HepG2 (cell line): Measurements from ENCODE around the gene VPS37D. TPM values are rescaled to one million over a fixed set of nuclear protein-coding genes. Genes with fewer than 3 reads are reported as not detected.

ENCODE experiments used
- CBX1 ChIP-seq: IDR thresholded peaks from one replicate; pipeline ENCODE4 v1.6.1; 2016; ENCODE audit warnings: antibody characterized with exemption, low read depth
- FOSL2 ChIP-seq: sonication (generic); formaldehyde crosslinking; IDR thresholded peaks from 2 replicates; pipeline ENCODE4 v1.4.0; 2020; ENCODE audit warnings: missing genetic modification reagents
- KDM5B ChIP-seq: sonication (generic); formaldehyde crosslinking; IDR thresholded peaks from 2 replicates; pipeline ENCODE4 v1.4.0; 2020; ENCODE audit warnings: missing genetic modification reagents, mild to moderate bottlenecking, borderline replicate concordance
- RORA ChIP-seq: sonication (generic); formaldehyde crosslinking; IDR thresholded peaks from 2 replicates; pipeline ENCODE4 v1.5.0; 2020; ENCODE audit warnings: mild to moderate bottlenecking, missing genetic modification reagents, moderate library complexity
- SOX13 ChIP-seq, 3 experiments: fragments of 450-650 bp in 1 of 3; sonication (generic) in 1 of 3; formaldehyde crosslinking in 1 of 3; IDR thresholded peaks in 2 of 3; conservative IDR thresholded peaks in 1 of 3; 2 replicates each; pipeline versions ENCODE4 v1.5.0 to v1.6.1; 2016 to 2020; ENCODE audit warnings: antibody characterized with exemption in 1 of 3, mild to moderate bottlenecking in 1 of 3, missing compliant biosample characterization in 1 of 3, missing genetic modification reagents in 1 of 3, moderate library complexity in 1 of 3
- TGIF2 ChIP-seq: IDR thresholded peaks from 2 replicates; pipeline ENCODE4 v1.6.1; 2016; ENCODE audit warnings: control low read depth, missing compliant biosample characterization
- polyA plus RNA-seq, 8 experiments: library from polyadenylated mRNA; depleted of rRNA in 3 of 8; stranded (reverse) in 7 of 8; unstranded in 1 of 8; fragments of >200 nt; fragmentation: Illumina TruSeq in 4 of 8; extraction: Trizol in 4 of 8; gene quantifications; 2 replicates each; pipeline versions ENCODE4 v1.2.1 to v1.2.3, GENCODE V29; 2011 to 2016; ENCODE audit warnings: low read depth in 4 of 8, missing spikeins in 1 of 8, mixed read lengths in 1 of 8; ENCODE audit not compliant: insufficient read depth in 1 of 8
- total RNA-seq, 5 experiments: library from RNA; depleted of rRNA; stranded (reverse); fragments of >200 nt; fragmentation: Illumina TruSeq; extraction: Trizol; gene quantifications; 2 replicates each; pipeline ENCODE4 v1.2.3, GENCODE V29; 2016; ENCODE audit warnings: low read depth in 1 of 5
- TF ChIP-seq, protein P1 (sequence below): sonication (generic); formaldehyde crosslinking; IDR thresholded peaks from 2 replicates; pipeline ENCODE4 v1.5.1; 2020; ENCODE audit warnings: mild to moderate bottlenecking, missing genetic modification reagents
- TF ChIP-seq, protein P2 (sequence below): sonication (generic); formaldehyde crosslinking; IDR thresholded peaks from 2 replicates; pipeline ENCODE4 v1.5.1; 2020; ENCODE audit warnings: missing genetic modification reagents, mild to moderate bottlenecking, borderline replicate concordance
- TF ChIP-seq, protein P3 (sequence below), 2 experiments: sonication (generic) in 1 of 2; formaldehyde crosslinking in 1 of 2; IDR thresholded peaks; 2 replicates each; pipeline versions ENCODE4 v1.4.0 to v1.6.1; 2018 to 2020; ENCODE audit warnings: missing genetic modification reagents in 2 of 2, borderline replicate concordance in 1 of 2, low read depth in 1 of 2, mild to moderate bottlenecking in 1 of 2, missing biosample characterization in 1 of 2
- TF ChIP-seq, protein P4 (sequence below): IDR thresholded peaks from 2 replicates; pipeline ENCODE4 v1.6.1; 2012; ENCODE audit warnings: inconsistent platforms
- TF ChIP-seq, protein P5 (sequence below): sonication (generic); formaldehyde crosslinking; IDR thresholded peaks from 2 replicates; pipeline ENCODE4 v1.4.0; 2020; ENCODE audit warnings: mild to moderate bottlenecking, missing genetic modification reagents
- TF ChIP-seq, protein P6 (sequence below): sonication (generic); formaldehyde crosslinking; IDR thresholded peaks from 2 replicates; pipeline ENCODE4 v1.4.0; 2020; ENCODE audit warnings: missing genetic modification reagents

The VPS37D gene
- total and polyA plus RNA-seq, 2 of the 13 experiments (the other 11 are each of a cell fraction or from before 2014, with no cell fraction given) = 3.8 to 6.3 TPM

DNA sequence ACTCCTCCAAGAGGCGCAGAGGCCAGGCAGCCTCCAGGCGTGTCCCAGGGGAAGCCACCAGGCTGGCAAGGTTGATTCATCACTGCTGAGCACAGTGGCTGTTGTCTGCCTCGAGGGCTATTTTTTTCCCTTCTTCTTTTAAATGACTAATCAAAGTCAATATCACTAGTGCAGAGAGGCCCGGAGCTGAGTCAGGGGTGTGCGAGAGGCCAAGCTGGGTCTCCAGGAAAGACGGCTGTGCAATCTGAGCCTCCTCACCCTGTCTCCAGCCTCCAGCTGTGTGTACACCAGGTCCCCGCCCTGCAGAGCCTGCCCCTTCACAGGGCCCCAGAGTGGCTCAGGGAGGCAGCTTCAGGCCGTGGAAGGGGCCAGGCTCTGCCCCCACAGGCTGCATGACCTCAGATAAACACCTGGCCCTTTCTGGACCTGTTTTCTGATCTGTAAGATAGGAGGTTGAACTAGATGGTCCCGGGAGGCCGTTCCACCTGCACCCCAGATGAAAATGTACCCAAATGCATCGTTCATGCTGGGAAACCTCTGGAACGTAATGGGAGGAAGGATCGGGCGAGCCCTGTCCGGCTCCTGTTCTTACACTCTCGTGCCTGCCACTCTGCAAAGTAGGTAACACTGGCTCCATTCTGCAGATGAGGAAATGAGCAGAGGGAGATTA lies 48.2 kb downstream of the VPS37D start (continued):
- TF ChIP-seq, protein P1, sequence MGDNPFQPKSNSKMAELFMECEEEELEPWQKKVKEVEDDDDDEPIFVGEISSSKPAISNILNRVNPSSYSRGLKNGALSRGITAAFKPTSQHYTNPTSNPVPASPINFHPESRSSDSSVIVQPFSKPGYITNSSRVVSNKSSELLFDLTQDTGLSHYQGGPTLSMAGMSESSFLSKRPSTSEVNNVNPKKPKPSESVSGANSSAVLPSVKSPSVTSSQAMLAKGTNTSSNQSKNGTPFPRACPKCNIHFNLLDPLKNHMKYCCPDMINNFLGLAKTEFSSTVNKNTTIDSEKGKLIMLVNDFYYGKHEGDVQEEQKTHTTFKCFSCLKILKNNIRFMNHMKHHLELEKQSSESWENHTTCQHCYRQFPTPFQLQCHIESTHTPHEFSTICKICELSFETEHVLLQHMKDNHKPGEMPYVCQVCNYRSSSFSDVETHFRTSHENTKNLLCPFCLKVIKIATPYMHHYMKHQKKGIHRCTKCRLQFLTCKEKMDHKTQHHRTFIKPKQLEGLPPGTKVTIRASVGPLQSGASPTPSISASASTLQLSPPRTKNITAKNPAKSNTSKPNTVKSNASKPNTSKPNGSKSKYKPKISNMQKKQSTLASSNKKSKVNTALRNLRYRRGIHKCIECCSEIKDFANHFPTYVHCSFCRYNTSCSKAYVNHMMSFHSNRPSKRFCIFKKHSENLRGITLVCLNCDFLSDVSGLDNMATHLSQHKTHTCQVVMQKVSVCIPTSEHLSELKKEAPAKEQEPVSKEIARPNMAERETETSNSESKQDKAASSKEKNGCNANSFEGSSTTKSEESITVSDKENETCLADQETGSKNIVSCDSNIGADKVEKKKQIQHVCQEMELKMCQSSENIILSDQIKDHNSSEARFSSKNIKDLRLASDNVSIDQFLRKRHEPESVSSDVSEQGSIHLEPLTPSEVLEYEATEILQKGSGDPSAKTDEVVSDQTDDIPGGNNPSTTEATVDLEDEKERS = peak; percentile 52; the same call in 1 of the 2 replicates
- TF ChIP-seq, protein P2, sequence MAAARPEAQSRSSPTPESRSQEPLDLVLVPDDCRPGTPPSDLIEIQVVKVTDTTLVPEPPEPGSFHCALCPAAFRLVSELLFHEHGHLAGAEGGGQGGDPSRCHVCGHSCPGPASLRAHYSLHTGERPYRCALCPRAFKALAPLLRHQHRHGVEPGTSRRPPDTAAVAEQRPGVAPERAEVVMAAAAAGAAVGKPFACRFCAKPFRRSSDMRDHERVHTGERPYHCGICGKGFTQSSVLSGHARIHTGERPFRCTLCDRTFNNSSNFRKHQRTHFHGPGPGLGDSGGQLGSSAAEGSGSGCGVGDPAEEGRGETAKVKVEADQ (CRISPR knock-in tag) = no peak
- TF ChIP-seq FOSL2 (CRISPR knock-in tag) (peak; percentile 94), SOX13 (IDR thresholded peaks at IDR 0.05) (no peak), SOX13 (CRISPR knock-in tag; conservative IDR thresholded peaks at IDR 0.05 in 1 of 2, IDR thresholded peaks at IDR 0.05 in 1 of 2) (peak in 1 of 2 experiments; percentile 68; a peak in 2 of 4 replicates), KDM5B (CRISPR knock-in tag) (no peak), TGIF2 (CRISPR knock-in tag) (no peak), CBX1 (no peak), RORA (CRISPR knock-in tag) (no peak)
- TF ChIP-seq, protein P3, sequence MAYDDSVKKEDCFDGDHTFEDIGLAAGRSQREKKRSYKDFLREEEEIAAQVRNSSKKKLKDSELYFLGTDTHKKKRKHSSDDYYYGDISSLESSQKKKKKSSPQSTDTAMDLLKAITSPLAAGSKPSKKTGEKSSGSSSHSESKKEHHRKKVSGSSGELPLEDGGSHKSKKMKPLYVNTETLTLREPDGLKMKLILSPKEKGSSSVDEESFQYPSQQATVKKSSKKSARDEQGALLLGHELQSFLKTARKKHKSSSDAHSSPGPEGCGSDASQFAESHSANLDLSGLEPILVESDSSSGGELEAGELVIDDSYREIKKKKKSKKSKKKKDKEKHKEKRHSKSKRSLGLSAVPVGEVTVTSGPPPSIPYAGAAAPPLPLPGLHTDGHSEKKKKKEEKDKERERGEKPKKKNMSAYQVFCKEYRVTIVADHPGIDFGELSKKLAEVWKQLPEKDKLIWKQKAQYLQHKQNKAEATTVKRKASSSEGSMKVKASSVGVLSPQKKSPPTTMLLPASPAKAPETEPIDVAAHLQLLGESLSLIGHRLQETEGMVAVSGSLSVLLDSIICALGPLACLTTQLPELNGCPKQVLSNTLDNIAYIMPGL (CRISPR knock-in tag; IDR thresholded peaks at IDR 0.05; ENCODE audit: borderline replicate concordance in 1 of 2, low read depth in 1 of 2) = peak in 1 of 2 experiments; percentile 64; a peak in 1 of 4 replicates
- TF ChIP-seq, protein P4, sequence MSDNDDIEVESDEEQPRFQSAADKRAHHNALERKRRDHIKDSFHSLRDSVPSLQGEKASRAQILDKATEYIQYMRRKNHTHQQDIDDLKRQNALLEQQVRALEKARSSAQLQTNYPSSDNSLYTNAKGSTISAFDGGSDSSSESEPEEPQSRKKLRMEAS = peak; percentile 51
- TF ChIP-seq, protein P5, sequence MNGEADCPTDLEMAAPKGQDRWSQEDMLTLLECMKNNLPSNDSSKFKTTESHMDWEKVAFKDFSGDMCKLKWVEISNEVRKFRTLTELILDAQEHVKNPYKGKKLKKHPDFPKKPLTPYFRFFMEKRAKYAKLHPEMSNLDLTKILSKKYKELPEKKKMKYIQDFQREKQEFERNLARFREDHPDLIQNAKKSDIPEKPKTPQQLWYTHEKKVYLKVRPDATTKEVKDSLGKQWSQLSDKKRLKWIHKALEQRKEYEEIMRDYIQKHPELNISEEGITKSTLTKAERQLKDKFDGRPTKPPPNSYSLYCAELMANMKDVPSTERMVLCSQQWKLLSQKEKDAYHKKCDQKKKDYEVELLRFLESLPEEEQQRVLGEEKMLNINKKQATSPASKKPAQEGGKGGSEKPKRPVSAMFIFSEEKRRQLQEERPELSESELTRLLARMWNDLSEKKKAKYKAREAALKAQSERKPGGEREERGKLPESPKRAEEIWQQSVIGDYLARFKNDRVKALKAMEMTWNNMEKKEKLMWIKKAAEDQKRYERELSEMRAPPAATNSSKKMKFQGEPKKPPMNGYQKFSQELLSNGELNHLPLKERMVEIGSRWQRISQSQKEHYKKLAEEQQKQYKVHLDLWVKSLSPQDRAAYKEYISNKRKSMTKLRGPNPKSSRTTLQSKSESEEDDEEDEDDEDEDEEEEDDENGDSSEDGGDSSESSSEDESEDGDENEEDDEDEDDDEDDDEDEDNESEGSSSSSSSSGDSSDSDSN = peak; percentile 69
- TF ChIP-seq, protein P6, sequence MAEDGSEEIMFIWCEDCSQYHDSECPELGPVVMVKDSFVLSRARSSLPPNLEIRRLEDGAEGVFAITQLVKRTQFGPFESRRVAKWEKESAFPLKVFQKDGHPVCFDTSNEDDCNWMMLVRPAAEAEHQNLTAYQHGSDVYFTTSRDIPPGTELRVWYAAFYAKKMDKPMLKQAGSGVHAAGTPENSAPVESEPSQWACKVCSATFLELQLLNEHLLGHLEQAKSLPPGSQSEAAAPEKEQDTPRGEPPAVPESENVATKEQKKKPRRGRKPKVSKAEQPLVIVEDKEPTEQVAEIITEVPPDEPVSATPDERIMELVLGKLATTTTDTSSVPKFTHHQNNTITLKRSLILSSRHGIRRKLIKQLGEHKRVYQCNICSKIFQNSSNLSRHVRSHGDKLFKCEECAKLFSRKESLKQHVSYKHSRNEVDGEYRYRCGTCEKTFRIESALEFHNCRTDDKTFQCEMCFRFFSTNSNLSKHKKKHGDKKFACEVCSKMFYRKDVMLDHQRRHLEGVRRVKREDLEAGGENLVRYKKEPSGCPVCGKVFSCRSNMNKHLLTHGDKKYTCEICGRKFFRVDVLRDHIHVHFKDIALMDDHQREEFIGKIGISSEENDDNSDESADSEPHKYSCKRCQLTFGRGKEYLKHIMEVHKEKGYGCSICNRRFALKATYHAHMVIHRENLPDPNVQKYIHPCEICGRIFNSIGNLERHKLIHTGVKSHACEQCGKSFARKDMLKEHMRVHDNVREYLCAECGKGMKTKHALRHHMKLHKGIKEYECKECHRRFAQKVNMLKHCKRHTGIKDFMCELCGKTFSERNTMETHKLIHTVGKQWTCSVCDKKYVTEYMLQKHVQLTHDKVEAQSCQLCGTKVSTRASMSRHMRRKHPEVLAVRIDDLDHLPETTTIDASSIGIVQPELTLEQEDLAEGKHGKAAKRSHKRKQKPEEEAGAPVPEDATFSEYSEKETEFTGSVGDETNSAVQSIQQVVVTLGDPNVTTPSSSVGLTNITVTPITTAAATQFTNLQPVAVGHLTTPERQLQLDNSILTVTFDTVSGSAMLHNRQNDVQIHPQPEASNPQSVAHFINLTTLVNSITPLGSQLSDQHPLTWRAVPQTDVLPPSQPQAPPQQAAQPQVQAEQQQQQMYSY (CRISPR knock-in tag) = no peak
